Keratinocyte (primary cell): ENCODE measurements around the gene KIFC3. TPM values are rescaled to one million over a fixed set of nuclear protein-coding genes. Genes with fewer than 3 reads are reported as not detected.

ENCODE experiments used
- DNase-seq: peaks from one replicate; pipeline ENCODE4 v3.0.0-alpha.2; 2011; ENCODE audit warnings: low read depth, missing footprints, low spot score
- FAIRE-seq: peaks from 2 replicates; lab custom pipeline; 2011; peaks lifted over from hg19 to GRCh38; lab: Jason Lieb, UNC
- H2AFZ ChIP-seq: 2 replicates; pipeline ENCODE4 v1.6.0; 2012; ENCODE audit warnings: low read length, control low read depth, inconsistent platforms; ENCODE audit not compliant: control insufficient read depth
- H3K27ac ChIP-seq: 2 replicates; pipeline ENCODE4 v1.5.1; 2011; ENCODE audit warnings: low read length; ENCODE audit not compliant: control insufficient read depth, insufficient read depth
- H3K27me3 ChIP-seq: 3 replicates; pipeline ENCODE4 v1.6.0; 2011; ENCODE audit warnings: low read length; ENCODE audit not compliant: control insufficient read depth, insufficient read depth; ENCODE audit errors: extremely low read depth
- H3K36me3 ChIP-seq, 2 experiments: 2 replicates in 1 of 2; 3 replicates in 1 of 2; pipeline ENCODE4 v1.5.1; 2011; ENCODE audit warnings: low read length in 2 of 2, mild to moderate bottlenecking in 1 of 2; ENCODE audit not compliant: control insufficient read depth in 2 of 2, insufficient read depth in 2 of 2; ENCODE audit errors: extremely low read depth in 1 of 2
- H3K4me1 ChIP-seq: 3 replicates; pipeline ENCODE4 v1.5.1; 2011; ENCODE audit warnings: low read length; ENCODE audit not compliant: control insufficient read depth, insufficient read depth; ENCODE audit errors: extremely low read depth
- H3K4me2 ChIP-seq: 3 replicates; pipeline ENCODE4 v1.6.0; 2011; ENCODE audit warnings: low read depth, low read length; ENCODE audit not compliant: control insufficient read depth, insufficient read depth; ENCODE audit errors: extremely low read depth
- H3K4me3 ChIP-seq, 3 experiments: fragments of 200-600 bp in 1 of 3; sonication (generic) in 1 of 3; 2 replicates in 2 of 3; 3 replicates in 1 of 3; pipeline ENCODE4 v1.5.1; 2011 to 2016; ENCODE audit warnings: low read length in 3 of 3, mild to moderate bottlenecking in 3 of 3, control low read depth in 2 of 3, inconsistent platforms in 1 of 3, low read depth in 1 of 3, mixed read lengths in 1 of 3, mixed run types in 1 of 3, moderate library complexity in 1 of 3; ENCODE audit not compliant: control insufficient read depth in 2 of 3, insufficient read depth in 2 of 3; ENCODE audit errors: extremely low read depth in 1 of 3
- H3K79me2 ChIP-seq: 2 replicates; pipeline ENCODE4 v1.6.0; 2012; ENCODE audit warnings: low read length; ENCODE audit not compliant: control insufficient read depth, insufficient read depth
- H3K9ac ChIP-seq: 3 replicates; pipeline ENCODE4 v1.6.0; 2011; ENCODE audit warnings: low read length; ENCODE audit not compliant: control insufficient read depth, insufficient read depth; ENCODE audit errors: extremely low read depth
- H3K9me1 ChIP-seq: 3 replicates; pipeline ENCODE4 v1.6.0; 2011; ENCODE audit warnings: low read length; ENCODE audit not compliant: control insufficient read depth, insufficient read depth; ENCODE audit errors: extremely low read depth
- H3K9me3 ChIP-seq: 2 replicates; pipeline ENCODE4 v1.5.1; 2012; ENCODE audit warnings: low read depth, low read length; ENCODE audit not compliant: control insufficient read depth
- H4K20me1 ChIP-seq: 3 replicates; pipeline ENCODE4 v1.6.0; 2011; ENCODE audit warnings: low read length; ENCODE audit not compliant: control insufficient read depth, insufficient read depth; ENCODE audit errors: extremely low read depth
- CTCF ChIP-seq, 3 experiments: IDR thresholded peaks in 1 of 3; conservative IDR thresholded peaks in 1 of 3; optimal IDR thresholded peaks in 1 of 3; 2 replicates in 2 of 3; 3 replicates in 1 of 3; pipeline versions ENCODE3 to v1.5.1; 2011; ENCODE audit warnings: low read length in 3 of 3, mild to moderate bottlenecking in 3 of 3, moderate library complexity in 2 of 3, control low read depth in 1 of 3, inconsistent platforms in 1 of 3; ENCODE audit not compliant: insufficient read depth in 2 of 3; ENCODE audit errors: extremely low read depth in 1 of 3
- EZH2 ChIP-seq: IDR thresholded peaks from one replicate; pipeline ENCODE4 v1.6.1; 2012; ENCODE audit warnings: inconsistent platforms, mild to moderate bottlenecking, low read length, moderate library complexity
- dilution Hi-C: fragments of 300-500 bp; cut with MboI; formaldehyde crosslinking; loops from one replicate; pipeline ENCODE4 v1.7.0; 2020; ENCODE audit warnings: low sequenced_read_pairs; ENCODE audit not compliant: extremely low pct_ligation_motif_present
- polyA plus RNA-seq, 5 experiments: library from polyadenylated mRNA; depleted of rRNA in 3 of 5; stranded (reverse) in 3 of 5; stranded (forward) in 1 of 5; unstranded in 1 of 5; fragments of >200 nt; gene quantifications; 1 replicate in 1 of 5; 2 replicates in 3 of 5; 3 replicates in 1 of 5; pipeline versions ENCODE4 v1.2.1 to v1.2.3, GENCODE V29; 2011 to 2012; ENCODE audit warnings: missing spikeins in 2 of 5, low read depth in 1 of 5, low replicate concordance in 1 of 5

KIFC3 gene
- polyA plus RNA-seq, 1 donor (not counting 4 experiments of a cell fraction or from before 2014, with no cell fraction given) = 22.7 TPM

GRCh38 chr16:57784334-57784733 is 18.0 kb downstream of the KIFC3 start:
- H3K9ac ChIP-seq = no peak overlapping the region
- H3K4me2 ChIP-seq = no peak overlapping the region
- no peaks in the 10 kb centered on the region for H4K20me1 ChIP-seq
- peaks cover 8% of the 10 kb centered on the region for H3K79me2 ChIP-seq
- no peak overlapping the region for H2AFZ ChIP-seq
- TF ChIP-seq EZH2 (no peak), CTCF (optimal IDR thresholded peaks at IDR 0.05 in 1 of 3, IDR thresholded peaks at IDR 0.05 in 1 of 3, conservative IDR thresholded peaks at IDR 0.05 in 1 of 3; ENCODE audit: extremely low read depth in 1 of 3, insufficient read depth in 2 of 3, low read length in 3 of 3) (no peak)
- FAIRE-seq (no peak), DNase-seq (no peak)
- no peaks in the 10 kb centered on the region for H3K27me3 ChIP-seq
- peaks cover 27 to 39% of the 10 kb centered on the region in 2 experiments for H3K36me3 ChIP-seq
- dilution Hi-C loops = no loop called here
- no peaks in the 10 kb centered on the region for H3K9me1 ChIP-seq
- H3K9me3 ChIP-seq = no peaks in the 10 kb centered on the region
- H3K4me3 ChIP-seq = no peak overlapping the region
- no peaks in the 10 kb centered on the region for H3K4me1 ChIP-seq
- no peak overlapping the region for H3K27ac ChIP-seq

- dilution Hi-C loops = no loop called here
- Histone ChIP-seq H3K4me1 (no peaks in the 10 kb centered on the region), H3K9me3 (no peaks in the 10 kb centered on the region), H2AFZ (no peak overlapping the region), H3K9ac (no peak overlapping the region), H3K4me2 (no peak overlapping the region), H3K4me3 (no peak overlapping the region), H3K79me2 (peaks cover 8% of the 10 kb centered on the region), H3K27me3 (no peaks in the 10 kb centered on the region), H3K36me3 (peaks cover 23 to 37% of the 10 kb centered on the region in 2 experiments), H3K9me1 (no peaks in the 10 kb centered on the region), H3K27ac (no peak overlapping the region), H4K20me1 (no peaks in the 10 kb centered on the region)
- TF ChIP-seq CTCF (optimal IDR thresholded peaks at IDR 0.05 in 1 of 3, IDR thresholded peaks at IDR 0.05 in 1 of 3, conservative IDR thresholded peaks at IDR 0.05 in 1 of 3; ENCODE audit: extremely low read depth in 1 of 3, insufficient read depth in 2 of 3, low read length in 3 of 3) (no peak), EZH2 (no peak)
- DNase-seq (no peak), FAIRE-seq (no peak)
Observed at GRCh38 chr16:57783883-57784282, 18.4 kb downstream of the KIFC3 start.
